ENCODE results near the gene SOX6.

DNA sequence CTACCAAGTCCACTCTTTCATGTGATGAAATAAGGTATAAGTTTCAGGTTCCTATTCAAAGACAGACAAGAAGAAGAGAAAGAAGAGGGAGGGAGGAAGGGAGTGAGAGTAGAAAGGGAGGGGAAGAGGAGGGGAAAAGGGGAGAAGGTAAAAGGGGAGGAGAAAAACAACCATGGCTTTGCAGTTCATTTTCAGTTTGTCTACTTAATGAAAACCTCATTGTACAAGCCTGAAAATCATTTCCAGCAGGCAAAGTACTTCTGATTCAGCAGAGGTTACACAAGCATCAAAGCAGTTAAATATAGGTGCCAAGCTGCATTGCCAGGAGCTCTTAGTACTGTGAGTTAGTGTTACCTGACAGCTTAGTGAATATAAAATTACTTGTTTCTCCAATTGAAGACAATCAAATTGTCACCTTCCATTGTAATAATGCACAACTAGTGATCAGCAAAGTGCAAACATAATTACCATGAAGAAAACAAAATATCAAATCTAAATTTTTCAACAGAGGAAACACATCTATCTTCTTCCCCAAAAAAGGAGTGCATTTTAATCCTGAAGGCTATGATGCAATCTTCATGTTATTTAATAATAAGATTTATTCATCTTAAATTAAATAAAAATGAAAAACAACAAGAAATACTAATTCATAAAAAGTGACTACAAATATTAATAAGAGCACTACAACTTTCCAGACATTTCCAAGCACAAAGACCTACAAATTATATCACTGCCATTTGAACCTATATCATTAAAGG lies 8.2 kb downstream of the SOX6 start:
- TF ChIP-seq, protein P1, sequence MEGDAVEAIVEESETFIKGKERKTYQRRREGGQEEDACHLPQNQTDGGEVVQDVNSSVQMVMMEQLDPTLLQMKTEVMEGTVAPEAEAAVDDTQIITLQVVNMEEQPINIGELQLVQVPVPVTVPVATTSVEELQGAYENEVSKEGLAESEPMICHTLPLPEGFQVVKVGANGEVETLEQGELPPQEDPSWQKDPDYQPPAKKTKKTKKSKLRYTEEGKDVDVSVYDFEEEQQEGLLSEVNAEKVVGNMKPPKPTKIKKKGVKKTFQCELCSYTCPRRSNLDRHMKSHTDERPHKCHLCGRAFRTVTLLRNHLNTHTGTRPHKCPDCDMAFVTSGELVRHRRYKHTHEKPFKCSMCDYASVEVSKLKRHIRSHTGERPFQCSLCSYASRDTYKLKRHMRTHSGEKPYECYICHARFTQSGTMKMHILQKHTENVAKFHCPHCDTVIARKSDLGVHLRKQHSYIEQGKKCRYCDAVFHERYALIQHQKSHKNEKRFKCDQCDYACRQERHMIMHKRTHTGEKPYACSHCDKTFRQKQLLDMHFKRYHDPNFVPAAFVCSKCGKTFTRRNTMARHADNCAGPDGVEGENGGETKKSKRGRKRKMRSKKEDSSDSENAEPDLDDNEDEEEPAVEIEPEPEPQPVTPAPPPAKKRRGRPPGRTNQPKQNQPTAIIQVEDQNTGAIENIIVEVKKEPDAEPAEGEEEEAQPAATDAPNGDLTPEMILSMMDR (conservative IDR thresholded peaks at IDR 0.05 in 1 of 2, IDR thresholded peaks at IDR 0.05 in 1 of 2; ENCODE audit: extremely low read depth in 1 of 2, insufficient read depth in 1 of 2, low read depth in 1 of 2, low read length in 2 of 2), result no peak
- TF ChIP-seq EZH2 (IDR thresholded peaks at IDR 0.05; ENCODE audit: borderline replicate concordance, low read length), result no peak

Data from mammary epithelial cell (primary cell).